ACC112 (cell line): ENCODE measurements around the gene ZBTB45.

Experiments
- H2AFZ ChIP-seq: fragments of 200-600 bp; sonication (generic); one replicate; pipeline ENCODE4 v1.6.0; 2017; ENCODE audit warnings: antibody characterized with exemption, low read length; ENCODE audit not compliant: unreplicated experiment
- H3K27ac ChIP-seq: fragments of 200-600 bp; sonication (generic); 2 replicates; pipeline ENCODE4 v1.5.1; 2014; ENCODE audit warnings: low read depth, mild to moderate bottlenecking, antibody characterized with exemption, low read length, moderate library complexity
- H3K27me3 ChIP-seq: fragments of 200-600 bp; sonication (generic); 2 replicates; pipeline ENCODE4 v1.6.1; 2014; ENCODE audit warnings: mild to moderate bottlenecking, antibody characterized with exemption, low read length, moderate library complexity, mixed read lengths; ENCODE audit not compliant: insufficient read depth
- H3K36me3 ChIP-seq: fragments of 200-600 bp; sonication (generic); 2 replicates; pipeline ENCODE4 v1.6.1; 2016; ENCODE audit warnings: mild to moderate bottlenecking, antibody characterized with exemption, low read length, moderate library complexity, mixed read lengths; ENCODE audit not compliant: insufficient read depth
- H3K4me1 ChIP-seq: fragments of 200-600 bp; sonication (generic); one replicate; pipeline ENCODE4 v1.6.1; 2016; ENCODE audit warnings: low read length, mixed read lengths; ENCODE audit not compliant: insufficient read depth, unreplicated experiment, control insufficient read depth
- H3K4me3 ChIP-seq: fragments of 200-600 bp; sonication (generic); 2 replicates; pipeline ENCODE4 v1.5.1; 2014; ENCODE audit warnings: mild to moderate bottlenecking, low read depth, low read length
- H3K79me2 ChIP-seq: fragments of 200-600 bp; sonication (generic); one replicate; pipeline ENCODE4 v1.6.0; 2016; ENCODE audit warnings: low read length; ENCODE audit not compliant: control insufficient read depth, unreplicated experiment, insufficient read depth

ZBTB45 gene

DNA sequence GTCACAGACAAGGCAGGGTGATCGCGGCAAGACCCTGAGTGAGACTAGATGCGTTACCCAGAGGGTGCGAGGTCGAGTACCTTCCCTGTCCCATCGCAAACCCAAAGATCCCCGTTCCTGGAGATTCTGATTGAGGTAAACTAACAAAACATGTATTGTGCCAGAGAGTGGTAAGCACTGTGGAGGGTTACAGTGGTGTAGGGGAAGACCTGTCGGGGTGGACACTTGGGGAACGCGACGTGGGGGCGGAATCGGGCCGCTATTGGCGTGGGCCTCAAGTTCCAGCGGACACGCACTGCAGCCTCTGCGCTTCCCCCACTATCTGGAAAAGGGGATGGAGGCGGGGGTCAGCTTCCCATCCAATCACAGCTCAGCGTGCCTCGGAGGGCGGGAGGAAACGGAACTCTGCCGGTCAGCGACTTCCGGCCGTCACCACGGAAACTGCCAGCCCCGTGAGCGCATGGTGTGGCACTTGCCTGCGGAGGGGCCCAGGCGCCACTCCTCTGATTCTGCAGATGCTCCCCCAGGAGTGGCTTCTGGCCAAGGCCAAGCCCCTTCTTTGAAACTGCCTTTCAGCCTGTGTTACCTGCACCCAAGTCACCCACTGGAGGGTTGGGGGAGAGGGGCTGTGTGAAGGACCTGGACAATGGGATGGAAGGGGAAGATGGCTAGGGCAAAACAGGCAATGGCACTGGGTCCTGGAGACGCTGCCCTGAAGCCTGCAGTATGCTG is 39.8 kb upstream of the ZBTB45 start:
- peak overlapping the region; percentile 56 for H2AFZ ChIP-seq
- no peaks in the 10 kb centered on the region for H3K27me3 ChIP-seq
- no peaks in the 10 kb centered on the region for H3K36me3 ChIP-seq
- H3K4me1 ChIP-seq = peaks cover 14% of the 10 kb centered on the region
- peak overlapping the region; percentile 96 for H3K4me3 ChIP-seq
- peak overlapping the region; percentile 98 for H3K27ac ChIP-seq
- peaks cover 28% of the 10 kb centered on the region for H3K79me2 ChIP-seq

- Histone ChIP-seq H3K4me3 (peak overlapping the region; percentile 96), H3K36me3 (no peaks in the 10 kb centered on the region), H3K27me3 (no peaks in the 10 kb centered on the region), H2AFZ (peak overlapping the region; percentile 56), H3K4me1 (peaks cover 17% of the 10 kb centered on the region), H3K79me2 (peaks cover 28% of the 10 kb centered on the region), H3K27ac (peak overlapping the region; percentile 98)
Observed at GRCh38 chr19:58558623-58559274, 39.1 kb upstream of the ZBTB45 start.

- Histone ChIP-seq H3K4me3 (peak within 1 kb of the TSS; percentile 96), H3K27me3 (no peaks in the 10 kb centered on the region), H3K79me2 (peaks cover 28% of the 10 kb centered on the region), H3K27ac (peak within 1 kb of the TSS; percentile 98), H3K4me1 (peaks cover 21% of the 10 kb centered on the region), H2AFZ (peak within 1 kb of the TSS; percentile 56), H3K36me3 (no peaks in the 10 kb centered on the region)
Observed at GRCh38 chr19:58558066-58558622, 38.5 kb upstream of the ZBTB45 start, which contains the start of gene UBE2M. UBE2M (minus strand) TSS chr19:58558611; CDS start chr19:58558381, 230 bp downstream.

DNA sequence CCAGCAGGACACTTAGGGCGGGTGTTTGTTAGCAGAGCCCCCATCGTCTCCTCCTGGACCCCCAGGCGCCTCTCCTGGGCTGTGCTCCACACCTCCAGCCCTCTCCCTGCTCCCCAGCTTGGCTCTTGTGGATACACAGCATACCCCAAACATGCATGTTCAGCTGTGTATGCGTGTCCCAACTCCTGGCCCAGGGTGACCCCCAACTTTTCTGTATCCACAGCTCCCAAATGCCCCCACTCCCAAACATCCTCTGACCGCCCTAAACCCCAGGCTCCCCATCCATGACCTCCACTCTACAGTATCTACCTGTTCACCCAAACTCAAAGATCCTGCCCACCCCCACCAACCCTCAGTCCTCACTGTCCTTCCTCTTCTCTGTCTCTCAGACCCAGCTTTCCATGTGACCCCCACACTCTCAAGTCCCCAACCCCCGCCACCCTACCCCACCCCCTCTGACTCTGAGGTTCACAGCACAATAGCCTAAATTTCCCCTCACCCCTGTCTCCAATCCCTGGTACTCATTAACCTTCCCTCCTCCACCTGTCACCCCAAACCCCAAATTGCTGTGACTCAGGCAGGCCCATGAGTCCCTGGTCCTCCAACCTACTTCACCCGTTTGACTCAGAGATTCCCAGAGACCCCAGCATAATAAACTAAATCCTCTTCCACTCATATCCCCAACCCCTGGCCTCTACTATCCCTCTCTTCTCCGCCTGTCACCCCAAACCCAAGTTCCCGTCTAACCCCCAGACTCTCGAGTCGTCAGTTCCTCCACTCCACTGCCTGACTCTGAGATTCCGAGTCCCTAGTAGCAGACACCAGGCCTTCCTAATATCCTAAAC is 37.8 kb upstream of the ZBTB45 start:
- Histone ChIP-seq H3K27ac (peak overlapping the region; percentile 98), H3K4me3 (peak overlapping the region; percentile 88), H2AFZ (no peak overlapping the region), H3K36me3 (peaks cover 3% of the 10 kb centered on the region; the same call in 1 of the 2 replicates), H3K79me2 (peaks cover 28% of the 10 kb centered on the region), H3K4me1 (peaks cover 21% of the 10 kb centered on the region), H3K27me3 (no peaks in the 10 kb centered on the region)

GRCh38 chr19:58556622-58557220 is 37.1 kb upstream of the ZBTB45 start:
- 0 out of 2 replicates have a peak overlapping the region, but pooled peaks have one; percentile 98 for H3K27ac ChIP-seq
- H3K36me3 ChIP-seq = peaks cover 3% of the 10 kb centered on the region; the same call in 1 of the 2 replicates
- H3K4me1 ChIP-seq = peaks cover 21% of the 10 kb centered on the region
- H3K27me3 ChIP-seq = no peaks in the 10 kb centered on the region
- no peak overlapping the region for H2AFZ ChIP-seq
- H3K4me3 ChIP-seq = peak overlapping the region; percentile 88
- peaks cover 28% of the 10 kb centered on the region for H3K79me2 ChIP-seq

DNA sequence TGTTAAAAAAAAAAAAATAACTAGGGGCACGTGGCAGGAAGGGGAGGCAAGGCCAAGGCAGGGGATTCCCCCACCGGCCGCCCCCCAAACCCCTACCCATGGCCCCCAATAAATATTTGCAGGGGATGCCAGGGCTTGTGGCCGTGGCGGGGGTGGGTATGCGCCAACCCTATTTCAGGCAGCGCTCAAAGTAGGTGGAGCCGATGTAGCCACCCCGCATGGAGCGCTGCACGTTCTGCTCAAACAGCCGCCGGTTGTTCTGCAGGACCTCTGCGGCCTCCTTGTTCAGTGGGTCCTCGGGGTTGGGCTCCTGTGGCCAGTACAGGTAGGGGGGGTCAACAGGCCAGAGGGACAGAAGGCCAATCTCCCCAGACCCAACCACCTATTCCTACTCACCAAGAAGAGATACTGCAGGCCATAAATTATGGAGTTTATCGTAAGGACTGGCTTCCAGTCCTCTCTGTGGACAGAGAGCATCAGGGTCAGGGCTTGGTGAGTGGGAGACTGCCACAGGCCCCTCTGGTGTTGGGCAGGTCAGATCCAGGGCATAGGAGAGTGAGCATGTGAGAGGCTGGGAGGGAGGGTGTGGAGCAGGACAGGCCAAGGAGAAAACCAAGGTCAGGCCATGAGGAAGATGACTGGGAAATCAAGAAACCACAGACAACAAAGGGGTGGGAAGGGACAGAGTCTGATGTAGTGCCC is 36.5 kb upstream of the ZBTB45 start:
- Histone ChIP-seq H3K27ac (no peak overlapping the region; the same call in 1 of the 2 replicates), H3K36me3 (peaks cover 5% of the 10 kb centered on the region)

DNA sequence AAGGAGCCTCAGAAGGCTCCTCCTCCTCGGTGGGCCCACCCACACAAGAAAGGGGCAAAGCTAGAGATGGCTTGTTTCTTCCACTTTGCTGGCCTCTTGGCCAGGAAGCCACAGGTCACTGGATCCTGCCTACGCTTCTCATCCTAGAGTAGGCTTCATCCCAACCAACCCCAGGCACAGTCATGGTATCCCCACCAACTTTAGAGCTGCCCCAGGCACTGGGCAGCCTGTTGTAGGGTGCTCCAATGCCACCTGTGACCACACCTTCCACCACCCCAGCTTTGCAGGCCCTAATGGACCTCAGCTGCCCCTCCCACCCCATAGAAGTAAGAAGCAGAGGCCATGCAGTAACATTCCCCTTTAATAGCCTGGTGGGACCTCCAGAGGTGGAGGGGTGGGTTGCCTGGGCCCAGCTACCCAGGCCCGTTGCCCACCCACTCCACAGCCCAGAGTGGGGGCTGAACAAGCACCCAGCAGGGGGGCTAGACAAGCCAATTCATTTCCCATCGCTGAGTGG is 35.8 kb upstream of the ZBTB45 start:
- peaks cover 21% of the 10 kb centered on the region for H3K4me1 ChIP-seq
- peak overlapping the region; percentile 70 for H2AFZ ChIP-seq
- H3K36me3 ChIP-seq = peaks cover 9% of the 10 kb centered on the region
- peak overlapping the region; percentile 82 for H3K4me3 ChIP-seq
- H3K27me3 ChIP-seq = no peaks in the 10 kb centered on the region
- peak overlapping the region; percentile 89 for H3K27ac ChIP-seq
- peaks cover 28% of the 10 kb centered on the region for H3K79me2 ChIP-seq

More for the DNA sequence above, 36.5 kb upstream of the ZBTB45 start:
- Histone ChIP-seq H3K79me2 (peaks cover 28% of the 10 kb centered on the region), H3K27me3 (no peaks in the 10 kb centered on the region), H2AFZ (no peak overlapping the region), H3K4me1 (peaks cover 21% of the 10 kb centered on the region), H3K4me3 (peak overlapping the region; percentile 88; the same call in 1 of the 2 replicates)

DNA sequence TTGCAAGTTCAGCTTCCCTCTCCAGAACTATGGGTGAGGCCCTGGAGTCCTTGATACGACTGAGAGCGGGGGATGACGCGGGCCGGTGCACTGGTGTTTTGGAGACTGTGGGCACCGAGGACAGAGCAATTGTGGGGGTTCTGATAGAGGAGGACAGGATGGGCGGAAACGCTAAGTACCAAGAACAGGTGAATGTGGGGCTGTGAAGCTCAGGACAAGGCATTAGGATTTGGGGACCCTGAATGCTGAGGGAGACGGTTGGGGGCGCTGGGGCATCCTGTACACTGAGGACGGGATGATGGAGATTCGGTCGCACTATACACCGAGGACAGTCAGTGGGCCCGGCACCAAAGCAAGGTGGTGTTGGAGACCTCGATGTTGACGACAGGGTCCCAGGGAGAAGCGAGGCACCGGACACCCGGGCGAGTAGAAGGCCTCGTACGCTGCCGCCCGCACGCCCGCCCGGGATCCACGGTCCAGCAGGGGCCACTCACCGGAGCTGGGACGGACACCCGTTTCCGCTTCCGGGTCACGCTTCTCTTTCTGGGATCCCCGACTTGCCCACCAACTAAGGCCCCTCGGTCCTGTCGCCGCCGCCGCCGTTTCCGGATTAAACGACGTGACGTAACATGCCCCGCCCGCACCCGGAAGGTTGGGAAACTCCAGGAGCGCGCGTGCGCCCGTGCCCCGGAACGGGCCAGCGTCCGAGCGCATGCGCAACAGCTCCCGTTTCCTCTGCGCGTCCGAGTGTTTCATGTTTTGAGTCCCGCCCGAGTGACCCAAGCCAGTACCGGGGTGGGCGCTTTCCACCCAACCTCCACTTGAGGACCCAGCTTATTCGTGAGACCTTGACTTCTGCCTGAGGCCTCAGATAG is 35.1 kb upstream of the ZBTB45 start, which contains the start of gene CHMP2A:
Gene CHMP2A (minus strand): TSS at position 612 of the 875 bp plus-strand sequence. CDS start 893 bp downstream, outside the sequence.
- Histone ChIP-seq H2AFZ (peak within 1 kb of the TSS; percentile 70), H3K4me3 (peak within 1 kb of the TSS; percentile 82), H3K27me3 (no peaks in the 10 kb centered on the region), H3K27ac (peak within 1 kb of the TSS; percentile 89), H3K36me3 (peaks cover 9% of the 10 kb centered on the region), H3K79me2 (peaks cover 28% of the 10 kb centered on the region), H3K4me1 (peaks cover 19% of the 10 kb centered on the region)
